OCI-LY7 (cell line): ENCODE measurements around the gene IMP4.

Experiments used
- EZH2phosphoT487 ChIP-seq: fragments of 200-600 bp; sonication (generic); IDR thresholded peaks from 2 replicates; pipeline ENCODE4 v1.6.1; 2018; ENCODE audit warnings: low read depth, borderline replicate concordance, mild to moderate bottlenecking, mixed run types, antibody characterized with exemption, low read length, moderate library complexity, mixed read lengths
- TF ChIP-seq, protein P1 (sequence below): fragments of 200-600 bp; sonication (generic); conservative IDR thresholded peaks from 2 replicates; pipeline ENCODE4 v1.5.1; 2014; ENCODE audit warnings: mild to moderate bottlenecking, antibody characterized with exemption, low read length, moderate library complexity, mixed read lengths

DNA sequence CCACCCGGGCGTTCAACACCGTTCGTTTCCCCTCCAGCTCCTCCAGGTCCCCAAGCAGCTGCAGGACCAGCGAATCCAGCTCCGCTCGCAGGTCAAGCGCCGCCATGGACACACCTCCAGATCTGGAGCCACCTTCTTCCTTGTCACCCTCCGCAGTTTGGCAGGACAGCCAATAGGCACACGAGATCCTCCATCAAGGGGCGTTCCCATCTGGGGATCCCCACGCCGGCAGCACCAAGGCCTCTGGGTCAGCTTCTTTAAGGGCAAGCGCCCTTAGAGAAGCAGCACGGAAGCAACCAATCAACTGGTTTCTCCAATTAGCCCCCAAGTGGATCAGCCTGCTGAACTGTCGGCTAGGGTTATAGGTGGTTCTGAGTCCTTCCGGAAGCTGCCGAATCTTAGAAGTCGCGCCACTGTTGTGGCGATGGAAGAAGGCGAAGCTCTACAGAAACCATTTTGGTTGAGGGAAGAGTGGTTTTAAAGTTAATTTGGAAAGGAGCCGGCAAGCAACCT, 621 bp upstream of the IMP4 start:
- TF ChIP-seq, protein P1, sequence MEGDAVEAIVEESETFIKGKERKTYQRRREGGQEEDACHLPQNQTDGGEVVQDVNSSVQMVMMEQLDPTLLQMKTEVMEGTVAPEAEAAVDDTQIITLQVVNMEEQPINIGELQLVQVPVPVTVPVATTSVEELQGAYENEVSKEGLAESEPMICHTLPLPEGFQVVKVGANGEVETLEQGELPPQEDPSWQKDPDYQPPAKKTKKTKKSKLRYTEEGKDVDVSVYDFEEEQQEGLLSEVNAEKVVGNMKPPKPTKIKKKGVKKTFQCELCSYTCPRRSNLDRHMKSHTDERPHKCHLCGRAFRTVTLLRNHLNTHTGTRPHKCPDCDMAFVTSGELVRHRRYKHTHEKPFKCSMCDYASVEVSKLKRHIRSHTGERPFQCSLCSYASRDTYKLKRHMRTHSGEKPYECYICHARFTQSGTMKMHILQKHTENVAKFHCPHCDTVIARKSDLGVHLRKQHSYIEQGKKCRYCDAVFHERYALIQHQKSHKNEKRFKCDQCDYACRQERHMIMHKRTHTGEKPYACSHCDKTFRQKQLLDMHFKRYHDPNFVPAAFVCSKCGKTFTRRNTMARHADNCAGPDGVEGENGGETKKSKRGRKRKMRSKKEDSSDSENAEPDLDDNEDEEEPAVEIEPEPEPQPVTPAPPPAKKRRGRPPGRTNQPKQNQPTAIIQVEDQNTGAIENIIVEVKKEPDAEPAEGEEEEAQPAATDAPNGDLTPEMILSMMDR = no peak
- TF ChIP-seq EZH2phosphoT487 = no peak
